OCI-LY3 (cell line): ENCODE results near the gene MASP1.

Source experiments
- H2AFZ ChIP-seq: fragments of 200-600, 300-600 bp; shearing (Covaris generic); 2 replicates; pipeline ENCODE4 v1.6.0; 2014; ENCODE audit warnings: antibody characterized with exemption, low read depth, low read length
- H3K27ac ChIP-seq: fragments of 200-600, 300-600 bp; sonication (generic); 2 replicates; pipeline ENCODE4 v1.5.1; 2014; ENCODE audit warnings: mild to moderate bottlenecking, low read length, moderate library complexity, mixed read lengths
- H3K27me3 ChIP-seq: fragments of 200-600, 300-600 bp; sonication (generic); 2 replicates; pipeline ENCODE4 v1.6.1; 2014; ENCODE audit warnings: low read depth, low read length, mixed read lengths
- H3K36me3 ChIP-seq: fragments of 200-600, 300-600 bp; sonication (generic); replicated peaks from 2 replicates; pipeline ENCODE3; 2014; ENCODE audit warnings: low read depth, low read length, mixed read lengths
- H3K4me1 ChIP-seq: fragments of 300-600, 200-600 bp; sonication (generic); 2 replicates; pipeline ENCODE4 v1.6.1; 2014; ENCODE audit warnings: low read length, mixed read lengths
- H3K4me2 ChIP-seq: fragments of 200-600, 300-600 bp; sonication (generic); 2 replicates; pipeline ENCODE4 v1.6.1; 2014; ENCODE audit warnings: low read length, mixed read lengths
- H3K4me3 ChIP-seq: fragments of 300-600, 200-600 bp; sonication (generic); 2 replicates; pipeline ENCODE4 v1.5.1; 2014; ENCODE audit warnings: antibody characterized with exemption, mild to moderate bottlenecking, low read length, moderate library complexity
- H3K79me2 ChIP-seq: fragments of 300-600, 200-600 bp; shearing (Covaris generic); 2 replicates; pipeline ENCODE4 v1.6.1; 2014; ENCODE audit warnings: mild to moderate bottlenecking, low read length, mixed read lengths
- H3K9ac ChIP-seq: fragments of 300-600, 200-600 bp; shearing (Covaris generic); 2 replicates; pipeline ENCODE4 v1.6.0; 2014; ENCODE audit warnings: mild to moderate bottlenecking, low read length, moderate library complexity
- H3K9me3 ChIP-seq: fragments of 200-600, 300-600 bp; shearing (Covaris generic); 2 replicates; pipeline ENCODE4 v1.6.1; 2014; ENCODE audit warnings: low read length, mixed read lengths; ENCODE audit not compliant: insufficient read depth
- H4K20me1 ChIP-seq: fragments of 200-600, 300-600 bp; sonication (generic); 2 replicates; pipeline ENCODE4 v1.6.1; 2016; ENCODE audit warnings: low read length, mixed read lengths; ENCODE audit not compliant: insufficient read depth
- EZH2phosphoT487 ChIP-seq: fragments of 200-600 bp; shearing (Covaris generic); IDR thresholded peaks from 2 replicates; pipeline ENCODE4 v1.6.1; 2018; ENCODE audit warnings: antibody characterized with exemption, mixed run types, low read depth
- TF ChIP-seq, protein P1 (sequence below): fragments of 200-600, 300-600 bp; sonication (generic); IDR thresholded peaks from 2 replicates; pipeline ENCODE4 v1.5.1; 2014; ENCODE audit warnings: antibody characterized with exemption, low read length, low read depth

The MASP1 gene

GRCh38 chr3:187328691-187329090 lies 37.2 kb upstream of the MASP1 start:
- no peak for TF ChIP-seq EZH2phosphoT487
- TF ChIP-seq, protein P1, sequence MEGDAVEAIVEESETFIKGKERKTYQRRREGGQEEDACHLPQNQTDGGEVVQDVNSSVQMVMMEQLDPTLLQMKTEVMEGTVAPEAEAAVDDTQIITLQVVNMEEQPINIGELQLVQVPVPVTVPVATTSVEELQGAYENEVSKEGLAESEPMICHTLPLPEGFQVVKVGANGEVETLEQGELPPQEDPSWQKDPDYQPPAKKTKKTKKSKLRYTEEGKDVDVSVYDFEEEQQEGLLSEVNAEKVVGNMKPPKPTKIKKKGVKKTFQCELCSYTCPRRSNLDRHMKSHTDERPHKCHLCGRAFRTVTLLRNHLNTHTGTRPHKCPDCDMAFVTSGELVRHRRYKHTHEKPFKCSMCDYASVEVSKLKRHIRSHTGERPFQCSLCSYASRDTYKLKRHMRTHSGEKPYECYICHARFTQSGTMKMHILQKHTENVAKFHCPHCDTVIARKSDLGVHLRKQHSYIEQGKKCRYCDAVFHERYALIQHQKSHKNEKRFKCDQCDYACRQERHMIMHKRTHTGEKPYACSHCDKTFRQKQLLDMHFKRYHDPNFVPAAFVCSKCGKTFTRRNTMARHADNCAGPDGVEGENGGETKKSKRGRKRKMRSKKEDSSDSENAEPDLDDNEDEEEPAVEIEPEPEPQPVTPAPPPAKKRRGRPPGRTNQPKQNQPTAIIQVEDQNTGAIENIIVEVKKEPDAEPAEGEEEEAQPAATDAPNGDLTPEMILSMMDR = no peak
- H2AFZ ChIP-seq = no peak overlapping the region
- H3K27me3 ChIP-seq = peaks cover 12% of the 10 kb centered on the region
- H3K4me1 ChIP-seq = no peaks in the 10 kb centered on the region
- no peaks in the 10 kb centered on the region for H4K20me1 ChIP-seq
- H3K79me2 ChIP-seq = no peaks in the 10 kb centered on the region
- no peak overlapping the region for H3K27ac ChIP-seq
- H3K9ac ChIP-seq = no peak overlapping the region
- H3K36me3 ChIP-seq = no peaks in the 10 kb centered on the region
- H3K4me2 ChIP-seq = no peak overlapping the region
- no peak overlapping the region for H3K4me3 ChIP-seq
- no peaks in the 10 kb centered on the region for H3K9me3 ChIP-seq

- no peak overlapping the region for H3K4me2 ChIP-seq
- H3K36me3 ChIP-seq = no peaks in the 10 kb centered on the region
- H3K4me1 ChIP-seq = no peaks in the 10 kb centered on the region
- no peak overlapping the region for H3K9ac ChIP-seq
- H3K27me3 ChIP-seq = peaks cover 12% of the 10 kb centered on the region
- no peak overlapping the region for H3K27ac ChIP-seq
- H3K9me3 ChIP-seq = no peaks in the 10 kb centered on the region
- H4K20me1 ChIP-seq = no peaks in the 10 kb centered on the region
- H3K79me2 ChIP-seq = no peaks in the 10 kb centered on the region
- no peak overlapping the region for H2AFZ ChIP-seq
- H3K4me3 ChIP-seq = no peak overlapping the region
- TF ChIP-seq, protein P1 = no peak
- TF ChIP-seq EZH2phosphoT487 = no peak
Measured at GRCh38 chr3:187327845-187328244, 36.3 kb upstream of the MASP1 start.

- no peaks in the 10 kb centered on the region for H3K36me3 ChIP-seq
- no peak overlapping the region for H2AFZ ChIP-seq
- H3K9ac ChIP-seq = no peak overlapping the region
- H3K27me3 ChIP-seq = peaks cover 12% of the 10 kb centered on the region
- H3K9me3 ChIP-seq = no peaks in the 10 kb centered on the region
- no peak overlapping the region for H3K4me2 ChIP-seq
- TF ChIP-seq, protein P1 = no peak
- TF ChIP-seq EZH2phosphoT487 = no peak
- no peak overlapping the region for H3K4me3 ChIP-seq
- no peak overlapping the region for H3K27ac ChIP-seq
- H4K20me1 ChIP-seq = no peaks in the 10 kb centered on the region
- no peaks in the 10 kb centered on the region for H3K79me2 ChIP-seq
- H3K4me1 ChIP-seq = no peaks in the 10 kb centered on the region
Measured at GRCh38 chr3:187325632-187326031, 34.1 kb upstream of the MASP1 start.

GRCh38 chr3:187323091-187323490 lies 31.6 kb upstream of the MASP1 start:
- no peaks in the 10 kb centered on the region for H4K20me1 ChIP-seq
- no peak overlapping the region for H3K27ac ChIP-seq
- H3K4me1 ChIP-seq = peaks cover 12% of the 10 kb centered on the region
- H3K4me2 ChIP-seq = no peak overlapping the region
- H3K9me3 ChIP-seq = no peaks in the 10 kb centered on the region
- no peak overlapping the region for H2AFZ ChIP-seq
- TF ChIP-seq EZH2phosphoT487 = no peak
- TF ChIP-seq, protein P1 = no peak
- no peaks in the 10 kb centered on the region for H3K79me2 ChIP-seq
- no peak overlapping the region for H3K4me3 ChIP-seq
- peaks cover 9% of the 10 kb centered on the region for H3K27me3 ChIP-seq
- H3K9ac ChIP-seq = no peak overlapping the region
- H3K36me3 ChIP-seq = no peaks in the 10 kb centered on the region
